ENCODE measurements around the gene AIF1L.

The AIF1L gene

DNA sequence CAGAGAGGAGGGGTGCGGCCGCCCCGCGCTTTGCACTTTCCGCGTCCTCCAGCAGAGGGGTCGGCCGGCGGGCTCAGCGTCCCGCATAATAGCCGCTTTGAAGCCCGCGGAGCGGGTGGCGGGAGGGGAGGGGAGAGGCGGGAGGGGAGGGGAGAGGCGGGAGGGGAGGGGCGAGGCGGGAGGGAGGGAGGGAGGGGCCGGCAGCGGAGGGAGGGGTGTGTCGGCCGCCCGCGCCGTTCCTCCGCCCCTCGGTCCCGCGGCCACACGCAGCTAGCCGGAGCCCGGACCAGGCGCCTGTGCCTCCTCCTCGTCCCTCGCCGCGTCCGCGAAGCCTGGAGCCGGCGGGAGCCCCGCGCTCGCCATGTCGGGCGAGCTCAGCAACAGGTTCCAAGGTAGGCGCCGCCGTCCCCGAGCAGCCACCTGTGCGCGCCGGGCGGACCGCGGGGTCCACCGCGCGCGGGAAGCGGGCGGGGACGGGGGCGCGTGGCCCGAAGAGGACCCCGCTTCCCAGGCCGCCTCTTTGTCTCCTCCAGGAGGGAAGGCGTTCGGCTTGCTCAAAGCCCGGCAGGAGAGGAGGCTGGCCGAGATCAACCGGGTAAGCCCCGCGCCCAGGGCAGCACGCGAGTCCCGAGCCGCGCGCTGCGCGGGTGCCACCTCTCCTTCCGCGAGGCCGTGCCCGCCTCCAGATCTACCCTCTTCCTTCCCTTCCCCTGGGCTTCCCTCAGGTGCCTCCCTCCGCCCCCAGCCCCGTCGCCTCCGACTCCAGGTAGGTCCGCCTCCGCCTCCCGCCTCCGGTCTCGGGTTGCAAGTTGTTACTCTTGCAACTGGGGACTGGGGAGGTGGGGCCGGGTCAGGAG lies at the start of gene AIF1L:
Gene AIF1L, plus strand, starts transcription at position 263 of the 857 bp plus-strand sequence. Its CDS starts 99 bp downstream, at position 362.
- DNase-seq = peak; percentile 67

- peak; percentile 73 for DNase-seq
Observed at GRCh38 chr9:131046581-131047202, 49.6 kb upstream of the AIF1L start.

DNA sequence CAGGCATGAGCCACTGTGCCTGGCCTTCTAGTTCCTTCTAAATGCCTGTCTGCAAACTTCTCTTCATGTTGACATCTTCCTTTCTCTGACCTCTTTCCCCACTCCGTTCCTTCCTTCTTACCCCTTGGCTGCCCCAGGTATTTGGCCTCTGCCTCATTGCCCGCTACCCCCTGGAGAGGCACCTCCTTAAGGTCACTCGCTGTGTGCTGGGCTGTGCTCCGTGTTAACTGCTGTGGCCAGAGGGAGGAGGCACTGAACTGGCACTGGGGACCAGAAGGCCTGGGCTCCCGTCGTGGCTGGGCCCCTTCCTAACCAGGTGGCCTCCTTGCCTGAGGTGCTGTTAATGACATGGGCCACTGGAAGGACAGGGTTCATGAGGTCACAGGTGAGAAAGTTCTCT lies 48.0 kb upstream of the AIF1L start:
- no peak for DNase-seq

GRCh38 chr9:131048820-131049219 lies 47.5 kb upstream of the AIF1L start:
- DNase-seq = no peak

GRCh38 chr9:131049829-131050715 lies 46.3 kb upstream of the AIF1L start:
- no peak for DNase-seq

DNA sequence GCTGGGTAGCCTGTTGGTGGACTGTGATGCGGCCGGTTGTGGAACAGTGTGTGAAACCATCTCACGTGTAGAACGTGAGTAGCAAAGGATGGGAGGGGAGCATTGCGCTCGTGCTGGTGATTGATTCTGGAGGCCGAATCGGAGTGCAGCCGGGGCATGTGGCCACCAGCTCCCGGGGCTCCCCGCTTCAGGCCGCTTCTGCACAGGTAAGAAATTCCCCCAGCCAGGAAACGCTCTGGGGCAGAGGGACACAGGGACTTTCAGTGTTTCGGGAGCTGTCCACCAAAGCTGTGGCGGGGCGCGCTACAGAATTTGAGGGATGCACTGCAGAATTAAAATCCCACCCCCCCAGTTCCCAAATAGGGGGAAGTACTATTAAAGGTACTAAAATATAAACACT lies 45.5 kb upstream of the AIF1L start:
- DNase-seq = no peak

DNA sequence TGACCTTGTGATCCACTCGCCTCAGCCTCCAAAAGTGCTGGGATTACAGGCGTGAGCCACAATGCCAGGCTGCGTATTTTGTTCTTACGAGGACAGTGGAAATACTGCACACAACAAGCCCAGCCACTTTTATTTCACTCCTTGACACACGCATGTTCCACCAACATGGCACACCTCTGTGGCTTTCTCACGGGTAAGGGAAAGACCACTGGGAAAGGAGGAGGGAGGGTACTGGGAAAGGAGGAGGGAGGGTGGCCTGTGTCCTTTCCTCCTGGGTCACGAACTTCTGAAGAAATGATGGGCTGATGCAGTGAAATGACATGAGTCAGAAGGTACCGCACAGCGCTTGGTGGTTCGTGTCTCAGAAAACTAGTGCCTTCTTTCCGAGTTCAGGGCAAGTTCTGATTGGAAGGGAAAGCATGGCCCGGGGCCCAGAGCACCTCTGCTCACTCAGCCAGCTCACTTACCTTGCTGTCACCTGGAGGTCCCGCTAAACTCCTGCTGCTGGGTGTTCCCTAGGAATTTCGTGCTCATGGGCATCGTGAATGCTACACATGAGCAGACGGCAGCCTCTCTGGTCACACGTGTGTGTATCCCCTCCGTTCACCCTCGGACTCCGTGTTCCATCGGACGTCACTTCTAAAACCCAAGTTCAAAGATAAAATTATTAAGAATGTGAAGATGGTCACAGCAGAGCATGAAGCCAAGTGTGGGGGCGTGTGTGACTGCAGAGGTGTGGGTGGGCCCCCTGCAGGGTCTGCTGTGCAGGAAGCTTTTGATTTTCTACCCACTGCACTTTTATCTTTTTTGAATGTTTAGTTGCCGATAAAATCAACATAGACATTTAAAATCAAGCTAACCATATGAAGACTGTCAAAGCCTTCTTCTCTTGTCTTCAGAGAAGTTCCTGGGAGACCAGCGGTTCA lies 44.5 kb upstream of the AIF1L start:
- DNase-seq = no peak

- no peak for DNase-seq
Observed at GRCh38 chr9:131053896-131054295, 42.4 kb upstream of the AIF1L start.

GRCh38 chr9:131056781-131057506 lies 39.4 kb upstream of the AIF1L start:
- DNase-seq = no peak

DNA sequence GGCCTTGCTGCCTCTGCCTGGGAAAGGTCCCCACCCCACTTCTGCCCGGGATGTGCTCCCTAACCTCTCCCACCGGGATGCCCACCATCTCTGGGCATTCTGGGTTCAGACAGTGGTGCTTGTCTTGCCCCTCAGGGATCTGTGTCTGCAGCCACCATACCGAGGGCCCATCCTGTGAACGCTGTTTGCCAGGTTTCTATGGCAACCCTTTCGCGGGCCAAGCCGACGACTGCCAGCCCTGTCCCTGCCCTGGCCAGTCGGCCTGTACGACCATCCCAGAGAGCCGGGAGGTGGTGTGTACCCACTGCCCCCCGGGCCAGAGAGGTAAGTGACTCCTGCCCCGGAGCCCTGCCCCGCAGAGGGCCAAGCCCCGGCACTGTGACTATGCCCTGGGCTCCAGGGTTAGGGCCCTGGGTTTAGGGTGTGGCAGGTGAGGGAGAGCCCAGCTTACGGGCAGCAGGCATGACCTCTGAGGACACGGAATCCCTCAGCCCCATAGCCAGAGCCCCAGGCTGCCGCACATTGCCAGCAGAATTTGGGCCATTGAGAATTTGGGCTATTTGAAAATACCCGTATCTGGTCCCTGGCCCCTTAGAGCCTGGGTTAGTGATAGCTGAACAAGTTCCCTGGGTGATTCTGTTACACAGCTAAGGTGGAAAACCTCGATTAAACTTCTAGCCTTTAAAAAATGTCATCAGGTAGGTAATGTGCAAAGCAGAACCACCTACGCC lies 35.3 kb upstream of the AIF1L start:
- no peak for DNase-seq

GRCh38 chr9:131062969-131063368 lies 33.4 kb upstream of the AIF1L start:
- DNase-seq = no peak

DNA sequence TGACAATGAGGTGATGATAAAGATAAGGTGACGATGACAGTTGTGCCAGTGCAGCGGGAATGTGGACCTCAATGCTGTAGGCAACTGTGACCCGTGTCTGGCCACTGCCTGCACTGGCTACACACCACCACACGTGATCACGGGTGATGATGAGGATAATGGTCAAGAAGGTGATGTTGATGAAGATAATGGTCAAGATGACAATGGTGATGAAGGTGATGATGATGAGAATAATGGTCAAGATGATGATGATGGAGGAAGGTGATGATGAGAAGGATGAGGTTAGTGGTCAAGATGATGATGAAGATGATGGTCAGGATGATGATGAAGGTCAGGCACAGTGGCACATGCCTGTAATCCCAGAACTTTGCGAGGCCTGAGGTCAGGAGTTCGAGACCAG lies 30.7 kb upstream of the AIF1L start:
- no peak for DNase-seq

- no peak for DNase-seq
Observed at GRCh38 chr9:131067625-131068024, 28.7 kb upstream of the AIF1L start.

DNA sequence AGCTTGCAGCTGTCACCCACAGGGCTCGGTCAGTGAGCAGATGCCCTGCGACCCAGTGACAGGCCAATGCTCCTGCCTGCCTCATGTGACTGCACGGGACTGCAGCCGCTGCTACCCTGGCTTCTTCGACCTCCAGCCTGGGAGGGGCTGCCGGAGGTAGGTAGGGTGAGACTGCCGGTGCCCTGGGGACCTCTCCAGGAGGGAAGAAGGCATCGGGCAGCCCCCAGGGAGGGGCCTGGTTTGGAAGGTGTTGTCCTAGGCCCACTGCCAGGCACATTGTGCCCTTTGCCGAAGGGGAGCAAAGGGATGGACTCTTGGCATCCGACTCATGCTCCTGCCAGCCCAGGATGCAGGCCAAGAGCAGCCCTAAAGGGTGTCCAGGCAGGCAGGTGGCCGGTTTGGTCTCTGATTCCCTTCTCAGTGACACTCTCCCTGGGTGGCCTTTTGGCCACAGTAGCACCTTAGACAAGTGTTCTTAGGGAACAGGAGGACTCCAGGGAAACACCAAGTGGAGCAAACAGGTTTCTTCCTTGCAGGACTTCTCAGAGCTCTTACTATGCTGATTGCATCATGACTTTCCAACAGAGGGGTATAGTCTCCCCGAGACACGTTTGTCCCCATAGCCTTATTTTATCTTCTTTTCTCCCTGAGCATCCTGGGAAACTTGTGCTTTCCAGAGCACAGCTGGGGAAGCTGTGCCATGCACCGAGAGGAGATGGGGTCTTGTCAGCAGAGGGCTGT lies 28.1 kb upstream of the AIF1L start:
- no peak for DNase-seq

- no peak for DNase-seq
Observed at GRCh38 chr9:131069699-131070098, 26.6 kb upstream of the AIF1L start.

GRCh38 chr9:131072107-131072870 lies 24.0 kb upstream of the AIF1L start:
- DNase-seq = no peak

GRCh38 chr9:131072871-131073237 lies 23.5 kb upstream of the AIF1L start:
- DNase-seq = no peak

GRCh38 chr9:131076347-131077195 lies 19.8 kb upstream of the AIF1L start:
- no peak for DNase-seq

Measured in right hindlimb (tissue), 1 donor.